ENCODE results near the gene E2F3.

DNA sequence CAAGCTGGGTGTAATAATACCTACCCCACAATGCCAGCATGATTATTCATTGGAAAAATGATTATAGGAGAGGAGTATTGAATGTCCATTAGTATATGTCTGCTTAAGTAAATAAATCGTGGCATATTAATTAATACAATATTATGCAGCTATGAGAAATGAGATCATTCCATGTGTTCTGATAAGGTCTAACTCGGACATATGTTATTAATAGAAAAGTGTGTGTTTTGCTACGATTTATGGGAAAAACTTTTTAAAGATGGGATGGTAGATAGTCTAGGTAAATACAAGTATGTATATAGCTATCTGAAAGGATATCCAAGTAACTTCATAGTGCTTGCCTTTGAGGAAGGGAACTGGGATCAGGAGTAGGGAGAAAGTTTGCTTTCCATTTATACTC lies 71.1 kb downstream of the E2F3 start:
- TF ChIP-seq POLR2A (IDR thresholded peaks at IDR 0.05), result no peak
- TF ChIP-seq, protein P1, sequence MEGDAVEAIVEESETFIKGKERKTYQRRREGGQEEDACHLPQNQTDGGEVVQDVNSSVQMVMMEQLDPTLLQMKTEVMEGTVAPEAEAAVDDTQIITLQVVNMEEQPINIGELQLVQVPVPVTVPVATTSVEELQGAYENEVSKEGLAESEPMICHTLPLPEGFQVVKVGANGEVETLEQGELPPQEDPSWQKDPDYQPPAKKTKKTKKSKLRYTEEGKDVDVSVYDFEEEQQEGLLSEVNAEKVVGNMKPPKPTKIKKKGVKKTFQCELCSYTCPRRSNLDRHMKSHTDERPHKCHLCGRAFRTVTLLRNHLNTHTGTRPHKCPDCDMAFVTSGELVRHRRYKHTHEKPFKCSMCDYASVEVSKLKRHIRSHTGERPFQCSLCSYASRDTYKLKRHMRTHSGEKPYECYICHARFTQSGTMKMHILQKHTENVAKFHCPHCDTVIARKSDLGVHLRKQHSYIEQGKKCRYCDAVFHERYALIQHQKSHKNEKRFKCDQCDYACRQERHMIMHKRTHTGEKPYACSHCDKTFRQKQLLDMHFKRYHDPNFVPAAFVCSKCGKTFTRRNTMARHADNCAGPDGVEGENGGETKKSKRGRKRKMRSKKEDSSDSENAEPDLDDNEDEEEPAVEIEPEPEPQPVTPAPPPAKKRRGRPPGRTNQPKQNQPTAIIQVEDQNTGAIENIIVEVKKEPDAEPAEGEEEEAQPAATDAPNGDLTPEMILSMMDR (IDR thresholded peaks at IDR 0.05), result no peak
